Sigmoid colon (tissue), 4 donors: Measurements from ENCODE around the gene NHLRC1.

Experiments used
- EP300 ChIP-seq, 4 donors: sonication (generic); formaldehyde crosslinking; IDR thresholded peaks; one replicate each; pipeline ENCODE4 v1.6.1; 2017; ENCODE audit warnings: antibody characterized with exemption in 4 of 4
- POLR2A ChIP-seq, 2 donors: fragments of 450-650 bp; IDR thresholded peaks; one replicate each; pipeline ENCODE4 v1.6.1; 2016; ENCODE audit warnings: antibody characterized with exemption in 2 of 2, mild to moderate bottlenecking in 2 of 2, moderate library complexity in 2 of 2
- POLR2AphosphoS5 ChIP-seq, 4 donors: sonication (generic); formaldehyde crosslinking; IDR thresholded peaks; one replicate each; pipeline ENCODE4 v1.6.1; 2017; ENCODE audit warnings: antibody characterized with exemption in 4 of 4
- TF ChIP-seq, protein P1 (sequence below), 4 experiments: fragments of 450-650 bp in 3 of 4; fragments of 200-600 bp in 1 of 4; IDR thresholded peaks; one replicate each; pipeline ENCODE4 v1.5.1; 2016 to 2019; ENCODE audit warnings: antibody characterized with exemption in 4 of 4, mild to moderate bottlenecking in 3 of 4, moderate library complexity in 2 of 4

- TF ChIP-seq, protein P1, sequence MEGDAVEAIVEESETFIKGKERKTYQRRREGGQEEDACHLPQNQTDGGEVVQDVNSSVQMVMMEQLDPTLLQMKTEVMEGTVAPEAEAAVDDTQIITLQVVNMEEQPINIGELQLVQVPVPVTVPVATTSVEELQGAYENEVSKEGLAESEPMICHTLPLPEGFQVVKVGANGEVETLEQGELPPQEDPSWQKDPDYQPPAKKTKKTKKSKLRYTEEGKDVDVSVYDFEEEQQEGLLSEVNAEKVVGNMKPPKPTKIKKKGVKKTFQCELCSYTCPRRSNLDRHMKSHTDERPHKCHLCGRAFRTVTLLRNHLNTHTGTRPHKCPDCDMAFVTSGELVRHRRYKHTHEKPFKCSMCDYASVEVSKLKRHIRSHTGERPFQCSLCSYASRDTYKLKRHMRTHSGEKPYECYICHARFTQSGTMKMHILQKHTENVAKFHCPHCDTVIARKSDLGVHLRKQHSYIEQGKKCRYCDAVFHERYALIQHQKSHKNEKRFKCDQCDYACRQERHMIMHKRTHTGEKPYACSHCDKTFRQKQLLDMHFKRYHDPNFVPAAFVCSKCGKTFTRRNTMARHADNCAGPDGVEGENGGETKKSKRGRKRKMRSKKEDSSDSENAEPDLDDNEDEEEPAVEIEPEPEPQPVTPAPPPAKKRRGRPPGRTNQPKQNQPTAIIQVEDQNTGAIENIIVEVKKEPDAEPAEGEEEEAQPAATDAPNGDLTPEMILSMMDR (IDR thresholded peaks at IDR 0.05): no peak
- no peak for TF ChIP-seq POLR2AphosphoS5 (IDR thresholded peaks at IDR 0.05)
- no peak for TF ChIP-seq EP300 (IDR thresholded peaks at IDR 0.05)
- TF ChIP-seq POLR2A (IDR thresholded peaks at IDR 0.05): no peak
These were observed 20.0 kb upstream of the NHLRC1 start for GRCh38 chr6:18142591-18142861.
